NK-92 (cell line): ENCODE data around the gene RASSF6.
"Not testable (repeated sequence)": the region's sequence is repeated elsewhere in the genome, so short reads cannot be mapped to it uniquely, and the experiment has no call there.

ENCODE experiments used
- DNase-seq: peaks from one replicate; lab custom pipeline; 2025; ENCODE audit not compliant: unreplicated experiment; lab: John Stamatoyannopoulos, UW

RASSF6 gene, protein sequence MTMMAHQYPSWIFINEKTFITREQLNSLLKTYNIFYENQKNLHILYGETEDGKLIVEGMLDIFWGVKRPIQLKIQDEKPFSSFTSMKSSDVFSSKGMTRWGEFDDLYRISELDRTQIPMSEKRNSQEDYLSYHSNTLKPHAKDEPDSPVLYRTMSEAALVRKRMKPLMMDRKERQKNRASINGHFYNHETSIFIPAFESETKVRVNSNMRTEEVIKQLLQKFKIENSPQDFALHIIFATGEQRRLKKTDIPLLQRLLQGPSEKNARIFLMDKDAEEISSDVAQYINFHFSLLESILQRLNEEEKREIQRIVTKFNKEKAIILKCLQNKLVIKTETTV

DNA sequence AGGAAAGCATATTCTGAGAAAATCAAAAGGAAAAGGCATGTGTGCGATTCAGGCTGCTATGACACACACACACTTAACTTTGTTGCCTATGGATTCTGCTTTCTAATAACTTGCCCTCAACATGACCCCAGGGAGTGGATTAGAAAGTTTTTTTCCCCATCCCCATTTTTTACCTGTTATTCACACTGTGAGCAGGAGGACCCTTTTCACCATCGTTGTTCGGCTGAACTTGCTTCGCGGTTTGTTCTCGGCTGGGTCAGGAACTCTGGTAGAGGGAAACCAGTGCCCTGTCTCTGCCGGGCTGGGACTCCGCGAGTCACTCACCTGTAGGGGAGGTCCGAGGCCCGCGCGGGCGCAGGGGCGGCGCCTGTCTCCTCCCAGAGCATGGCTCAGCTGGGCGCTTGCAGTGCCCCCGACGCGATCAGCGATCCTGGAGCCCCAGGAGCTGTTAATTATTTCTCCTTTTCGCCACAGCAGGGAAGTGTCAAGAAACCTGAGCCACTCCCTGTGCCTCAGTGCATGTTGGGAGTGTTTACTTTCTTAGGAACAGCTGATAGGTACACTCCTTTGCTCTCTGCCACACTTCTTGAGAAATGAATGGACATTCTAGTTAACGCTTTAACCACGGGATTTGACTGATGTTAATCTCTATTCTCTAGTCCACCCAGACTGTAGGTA, at the start of gene RASSF6:
Gene RASSF6 (minus strand): TSS at position 322 of the 678 bp plus-strand sequence. CDS start 8,641 bp downstream, outside the sequence.
- no peak for DNase-seq

DNA sequence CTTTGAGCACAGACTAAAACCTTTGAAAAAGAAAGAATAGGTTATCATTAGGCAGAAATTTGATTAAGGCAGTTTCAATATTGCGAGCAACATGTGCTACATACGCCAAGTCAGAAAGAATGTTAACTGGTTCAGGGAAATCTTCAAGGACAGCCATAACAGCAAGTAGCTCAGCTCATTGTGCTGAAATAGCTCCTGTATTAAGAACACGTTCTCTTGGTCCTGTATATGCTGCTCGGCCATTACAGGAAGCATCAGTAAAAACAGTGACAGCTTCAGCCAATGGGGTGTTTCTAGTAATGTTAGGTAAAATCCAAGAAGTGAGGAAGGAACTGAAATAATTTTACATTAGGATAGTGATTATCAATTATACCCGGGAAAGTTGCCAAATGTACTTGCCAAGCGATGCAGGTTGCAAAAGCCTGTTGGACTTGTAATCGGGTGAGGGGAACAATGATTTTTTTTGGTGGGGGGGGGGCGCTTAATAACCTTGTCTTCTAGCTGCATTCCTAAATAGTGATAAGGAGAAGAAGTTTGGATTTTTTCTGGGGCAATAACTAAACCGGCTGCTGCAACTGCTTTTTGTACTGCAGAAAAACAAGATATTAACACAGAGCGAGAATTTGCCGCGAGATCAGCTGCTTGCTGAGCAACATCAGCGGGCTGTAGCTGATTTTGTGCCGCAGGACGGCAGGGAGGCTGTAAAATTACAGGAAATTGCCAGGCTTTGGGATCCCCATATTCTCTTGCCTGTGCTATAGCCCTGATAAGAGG, 49.4 kb upstream of the RASSF6 start:
- DNase-seq = no peak

DNA sequence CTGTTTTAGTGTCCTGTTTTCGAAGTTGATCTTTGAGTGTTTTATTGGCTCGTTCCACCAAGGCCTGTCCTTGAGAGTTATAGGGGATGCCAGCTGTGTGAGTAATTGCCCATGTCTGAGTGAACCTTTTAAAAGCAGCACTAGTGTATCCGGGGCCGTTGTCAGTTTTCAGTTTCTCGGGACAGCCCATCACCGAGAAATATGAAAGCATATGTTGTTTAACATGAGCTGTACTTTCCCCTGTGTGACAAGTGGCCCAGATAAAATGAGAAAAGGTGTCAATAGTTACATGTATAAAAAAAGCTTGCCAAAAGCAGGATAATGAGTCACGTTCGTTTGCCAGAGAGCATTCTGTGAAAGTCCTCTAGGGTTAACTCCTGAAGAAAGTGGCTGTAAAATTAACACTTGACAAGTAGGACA, 48.6 kb upstream of the RASSF6 start:
- DNase-seq = no peak

DNA sequence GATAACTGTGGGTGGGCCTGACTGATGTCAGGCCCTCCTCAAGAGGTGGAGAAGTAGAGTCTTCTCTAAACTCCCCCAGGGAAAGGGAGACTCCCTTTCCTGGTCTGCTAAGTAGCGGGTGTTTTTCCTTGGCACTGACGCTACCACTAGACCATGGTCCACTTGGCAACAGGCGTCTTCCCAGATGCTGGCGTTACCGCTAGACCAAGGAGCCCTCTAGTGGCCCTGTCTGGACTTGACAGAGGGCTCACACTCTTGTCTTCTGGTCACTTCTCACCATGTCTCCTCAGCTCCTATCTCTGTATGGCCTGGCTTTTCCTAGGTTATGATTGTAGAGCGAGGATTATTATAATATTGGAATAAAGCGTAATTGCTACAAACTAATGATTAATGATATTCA, 45.7 kb upstream of the RASSF6 start:
- DNase-seq = not testable (repeated sequence)

DNA sequence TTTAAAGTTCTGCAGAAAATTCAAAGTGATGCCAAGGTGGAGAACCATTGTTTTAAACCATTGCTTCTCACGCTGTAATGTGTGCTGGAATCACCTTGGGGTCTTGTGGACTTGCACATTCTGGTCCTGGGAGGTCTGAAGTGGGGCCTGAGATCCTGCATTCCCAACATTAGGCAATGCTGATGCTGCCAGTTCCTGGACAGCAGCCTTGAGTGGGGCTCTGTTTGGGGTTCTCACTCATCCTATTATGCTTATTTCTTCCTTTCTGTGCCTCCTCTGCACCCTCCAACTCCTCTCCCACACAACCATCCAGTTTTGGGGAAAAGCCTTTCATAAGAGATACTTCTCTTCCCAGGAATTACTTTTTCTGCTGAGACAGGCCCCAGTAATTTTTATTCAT, 44.2 kb upstream of the RASSF6 start:
- no peak for DNase-seq

DNA sequence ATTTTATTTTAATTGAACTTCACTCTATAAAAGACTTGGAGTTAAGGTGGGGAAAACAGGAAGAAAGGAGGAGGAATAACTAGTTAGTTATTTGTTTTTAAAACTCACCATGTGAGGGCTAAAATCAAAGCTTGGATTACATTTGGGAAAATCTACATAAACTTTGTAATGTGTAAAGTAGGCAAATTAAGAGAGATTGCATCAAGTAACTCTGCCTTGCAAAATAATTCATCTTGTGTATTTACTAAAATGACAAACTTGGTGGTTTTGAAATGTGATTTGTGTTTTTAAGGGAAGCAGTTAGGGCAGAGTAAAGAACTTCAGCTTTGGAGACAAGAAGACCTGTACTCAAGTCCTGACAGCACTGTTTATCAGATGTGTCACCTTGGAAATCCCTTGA, 43.3 kb upstream of the RASSF6 start:
- DNase-seq = no peak

DNA sequence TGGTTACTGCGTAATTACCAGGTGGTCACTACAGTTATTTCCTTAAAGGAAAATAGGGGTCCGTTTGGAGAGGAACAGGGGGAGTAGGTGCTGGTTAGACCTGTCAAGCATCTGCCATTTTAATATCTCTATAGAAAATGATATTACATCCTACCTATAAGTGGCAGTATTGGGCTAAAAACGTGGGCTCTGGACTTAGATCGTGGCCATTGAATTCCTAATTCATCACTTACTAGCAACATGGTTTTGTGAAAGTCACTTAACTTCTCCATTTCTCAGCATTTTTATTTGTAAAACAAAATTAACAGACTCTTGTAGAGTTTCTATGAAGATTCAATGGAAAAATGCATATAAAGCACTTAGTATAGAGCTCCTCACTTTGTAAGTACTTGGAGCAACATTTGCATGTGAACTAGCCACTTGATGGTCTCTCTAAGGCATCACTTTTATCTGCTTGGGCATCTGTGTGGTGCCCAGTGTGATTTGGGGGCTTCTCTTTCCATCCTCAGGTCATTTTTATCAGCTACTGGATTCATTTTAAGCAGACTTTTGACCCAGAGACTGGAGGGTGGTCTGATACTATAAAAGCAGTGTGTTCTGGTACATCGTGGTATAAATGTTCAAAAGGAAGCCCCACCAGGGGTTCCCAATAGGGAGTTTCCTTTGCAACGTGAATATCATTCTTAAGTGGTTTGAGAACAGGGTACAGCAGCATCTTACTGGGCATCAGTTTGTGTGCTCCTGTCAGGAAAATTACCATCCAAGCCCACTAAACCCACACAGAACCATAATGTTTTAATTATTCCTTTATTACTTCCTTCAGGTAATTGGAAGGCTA, 42.7 kb upstream of the RASSF6 start:
- no peak for DNase-seq

DNA sequence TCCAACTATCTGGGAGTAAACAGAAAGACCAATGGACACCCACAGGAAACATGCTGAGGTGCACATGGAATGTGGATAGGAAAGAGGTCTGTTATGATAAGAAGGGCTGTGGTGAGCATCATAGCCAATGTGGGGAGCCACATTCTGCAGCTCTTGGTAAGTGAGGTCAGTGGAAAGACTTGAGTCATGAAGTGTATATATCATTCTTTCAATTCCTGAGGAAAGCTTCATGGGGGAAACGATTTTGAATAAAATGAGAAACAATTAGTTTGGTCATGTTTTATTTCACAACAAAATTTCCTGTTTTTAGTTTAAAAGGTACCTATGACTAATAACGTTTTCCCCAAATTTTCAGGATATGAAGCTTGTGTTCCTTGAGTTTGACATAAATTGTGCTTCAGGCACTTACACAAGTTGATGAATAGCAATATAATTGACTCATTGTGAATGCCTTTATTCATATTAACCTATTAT, 41.4 kb upstream of the RASSF6 start:
- no peak for DNase-seq

DNA sequence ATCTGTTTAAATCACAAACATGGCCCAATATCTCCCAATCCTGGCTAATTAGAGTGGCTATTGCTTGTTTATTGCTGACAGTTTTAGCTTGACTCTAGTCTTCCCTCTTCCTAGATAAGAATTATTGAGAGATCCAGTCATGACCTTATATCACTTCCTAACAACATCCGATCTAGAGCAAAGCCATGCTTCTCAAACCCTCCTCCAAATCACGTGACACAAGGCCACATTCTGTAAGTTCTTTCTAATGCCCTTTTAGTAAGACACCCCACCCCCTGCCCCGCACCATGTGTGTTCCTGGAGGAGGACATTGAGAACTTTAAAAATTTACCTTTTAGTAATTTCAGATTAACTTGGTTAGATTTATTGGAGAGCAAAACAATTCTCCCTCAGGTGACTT, 40.6 kb upstream of the RASSF6 start:
- DNase-seq = no peak

DNA sequence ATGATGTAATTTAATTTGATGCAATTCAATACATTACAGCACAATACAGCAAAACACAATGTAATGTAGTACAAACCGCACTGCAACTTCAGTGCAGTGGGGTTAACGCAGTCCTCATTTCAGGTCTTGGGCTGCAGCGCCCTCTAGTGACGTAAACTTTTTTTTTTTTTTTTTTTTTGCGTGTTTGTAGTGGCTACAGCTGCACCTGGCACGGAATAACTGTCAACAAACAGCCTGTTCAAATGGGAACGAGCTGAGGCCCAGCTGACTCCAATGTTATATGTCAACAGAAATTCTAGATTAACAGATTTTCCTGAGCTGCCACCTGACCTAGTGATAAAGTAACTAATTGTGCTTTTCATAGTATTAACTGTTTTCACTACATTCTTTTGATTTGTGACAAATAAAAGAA, 33.5 kb upstream of the RASSF6 start:
- DNase-seq = no peak

DNA sequence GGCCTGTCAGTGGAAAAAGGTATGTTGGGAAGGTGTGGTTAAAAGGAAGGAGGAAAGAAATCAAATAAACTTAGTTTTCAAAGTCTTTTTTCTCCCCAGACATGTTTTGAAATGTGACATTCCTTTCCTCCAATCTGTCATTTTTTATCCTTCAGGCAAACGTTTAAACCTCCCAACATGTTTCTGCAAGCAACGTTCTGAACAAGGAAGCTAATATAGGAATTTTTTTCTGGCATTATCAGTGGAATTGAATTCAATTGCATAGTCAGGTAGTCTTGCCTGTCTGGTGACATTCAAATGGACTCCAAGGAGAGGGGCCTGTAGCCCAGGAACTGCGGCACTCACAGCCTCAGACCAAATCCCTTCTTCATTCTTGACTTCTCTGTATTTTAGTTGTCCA, 30.0 kb upstream of the RASSF6 start:
- DNase-seq = no peak

DNA sequence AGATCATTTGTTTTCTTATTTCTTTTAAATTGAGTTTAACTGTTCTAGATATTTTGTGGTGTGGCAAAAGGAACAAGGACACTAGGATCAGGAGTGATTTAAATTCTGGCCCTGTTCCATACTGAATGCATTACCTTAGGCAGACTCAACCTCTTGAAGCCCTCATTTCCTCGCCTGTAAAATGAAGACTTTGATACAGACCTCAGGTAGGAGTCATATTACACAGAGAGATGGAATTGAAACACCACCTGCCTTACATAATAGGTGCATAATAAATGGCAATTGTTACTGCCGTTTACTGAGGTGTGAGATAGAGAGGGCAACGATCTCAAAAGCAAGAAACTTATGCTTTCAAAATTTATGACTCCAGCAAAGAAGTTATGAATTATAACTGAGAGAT, 28.2 kb upstream of the RASSF6 start:
- no peak for DNase-seq

DNA sequence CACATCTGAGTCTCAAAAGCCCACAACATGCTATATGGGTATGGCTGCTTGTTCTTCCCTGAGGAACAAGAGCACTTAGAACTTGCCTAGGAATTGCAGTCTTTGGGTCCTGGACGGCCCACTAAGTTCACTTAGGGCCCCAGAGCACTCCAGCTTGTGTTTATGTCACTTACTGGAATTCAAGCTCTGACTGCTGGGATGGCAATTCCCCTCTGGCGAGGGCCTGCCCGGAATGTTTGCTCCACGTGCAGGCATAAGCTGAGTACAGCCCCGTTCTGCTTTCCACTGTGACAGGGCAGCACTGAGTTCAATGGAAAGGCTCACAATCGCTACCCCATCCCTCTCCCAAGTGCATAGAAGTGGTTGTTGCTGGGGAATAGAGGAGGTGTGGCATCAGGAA, 25.9 kb upstream of the RASSF6 start:
- no peak for DNase-seq

DNA sequence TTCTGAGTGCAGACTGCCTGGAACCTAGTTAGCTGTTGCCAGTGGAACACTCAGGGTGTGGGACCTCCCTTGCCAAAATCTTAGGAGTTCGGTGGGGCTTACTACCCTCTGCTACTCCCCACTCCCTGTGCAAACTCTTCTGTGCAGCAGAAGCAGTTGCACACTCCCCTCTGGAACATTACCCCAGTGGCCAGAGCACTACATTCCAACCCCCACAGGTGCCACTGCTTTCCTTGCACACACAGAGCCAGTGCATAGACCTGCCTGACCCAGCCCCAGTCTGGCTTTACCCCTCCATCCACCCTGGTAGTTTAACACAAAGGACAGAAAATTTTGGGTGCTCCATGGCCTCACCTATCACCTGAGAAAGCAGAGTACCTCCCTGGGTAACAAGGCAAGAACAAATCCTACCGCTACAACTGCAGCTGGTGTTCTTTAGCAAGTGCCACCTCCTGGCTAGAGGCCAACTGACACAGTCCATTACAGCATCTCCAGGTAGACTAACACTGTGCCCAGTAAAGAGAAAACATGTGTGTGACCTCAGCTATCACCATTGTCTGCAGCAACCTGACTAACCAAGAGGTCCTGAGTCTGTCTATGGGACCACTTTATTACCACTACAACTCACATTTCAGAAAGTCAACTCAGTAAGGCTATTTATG, 11.5 kb upstream of the RASSF6 start:
- DNase-seq = no peak

DNA sequence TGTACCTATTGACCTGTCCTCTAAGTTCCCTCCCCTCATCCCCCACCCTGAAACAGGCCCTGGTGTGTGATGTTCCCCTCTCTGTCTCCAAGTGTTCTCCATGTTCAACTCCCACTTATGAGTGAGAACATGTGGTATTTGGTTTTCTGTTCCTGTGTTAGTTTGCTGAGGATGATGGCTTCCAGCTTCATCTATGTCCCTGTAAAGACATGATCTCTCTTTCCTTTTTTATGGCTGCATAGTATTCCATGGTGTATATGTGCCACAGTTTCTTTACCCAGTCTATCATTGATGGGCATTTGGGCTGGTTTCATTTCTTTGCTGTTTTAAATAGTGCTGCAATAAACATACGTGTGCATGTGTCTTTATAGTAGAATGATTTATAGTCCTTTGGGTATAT, 8.6 kb upstream of the RASSF6 start:
- DNase-seq = not testable (repeated sequence)

DNA sequence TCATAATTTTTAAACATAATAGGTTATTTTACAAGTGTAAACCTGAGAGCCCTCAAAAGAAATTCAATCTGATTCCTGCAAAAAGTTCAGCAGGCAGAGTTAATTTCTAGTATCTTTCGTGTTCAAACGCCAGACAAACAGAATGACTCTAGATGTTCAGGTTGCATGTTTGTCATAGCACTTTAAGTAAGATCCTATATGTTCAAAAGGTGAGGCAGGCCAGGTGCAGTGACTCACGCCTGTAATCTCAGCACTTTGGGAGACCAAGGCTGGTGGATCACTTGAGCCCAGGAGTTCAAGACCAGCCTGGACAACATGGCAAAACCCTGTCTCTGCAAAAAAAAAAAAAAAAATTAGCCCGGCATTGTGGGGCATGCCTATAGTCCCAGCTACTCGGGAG, 1.1 kb upstream of the RASSF6 start:
- no peak for DNase-seq

DNA sequence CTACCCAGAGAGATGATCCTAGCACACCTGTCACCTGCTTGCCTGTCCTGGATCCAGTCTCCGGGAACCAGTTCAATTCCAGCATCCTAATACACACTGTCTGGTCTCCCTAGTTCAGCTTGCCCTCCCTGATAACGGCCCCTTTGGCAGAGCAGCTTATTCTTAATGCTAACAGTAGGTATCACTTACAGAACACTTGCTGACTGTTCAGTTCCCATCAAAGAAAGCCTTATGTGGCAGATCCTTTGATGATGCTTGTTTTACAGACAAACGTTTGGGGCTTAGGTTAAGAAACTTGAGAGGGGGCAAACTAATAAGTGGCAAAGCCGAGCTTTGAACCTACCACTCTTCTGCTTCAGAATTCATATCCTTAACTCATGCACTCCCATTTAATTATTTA, 890 bp downstream of the RASSF6 start:
- DNase-seq = no peak

DNA sequence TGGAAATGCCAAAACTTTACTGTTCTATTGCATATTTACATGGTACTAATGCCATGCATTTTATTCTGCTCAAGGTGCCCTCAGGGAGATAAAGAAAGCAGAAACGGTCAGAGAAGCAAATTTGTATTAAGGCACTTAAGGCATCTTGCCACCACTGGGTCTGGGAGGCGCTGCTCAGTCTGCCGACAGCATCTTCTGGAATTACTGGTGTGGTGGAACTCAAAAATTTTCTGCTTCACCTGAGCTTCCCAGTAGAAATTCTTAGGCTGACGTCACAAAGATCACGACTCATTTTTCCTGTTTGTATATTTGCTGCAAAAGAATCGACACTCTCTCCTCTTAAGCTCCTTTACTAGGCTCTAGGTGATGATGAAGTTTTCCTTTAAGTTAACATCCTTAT, 3.0 kb downstream of the RASSF6 start:
- DNase-seq = no peak

DNA sequence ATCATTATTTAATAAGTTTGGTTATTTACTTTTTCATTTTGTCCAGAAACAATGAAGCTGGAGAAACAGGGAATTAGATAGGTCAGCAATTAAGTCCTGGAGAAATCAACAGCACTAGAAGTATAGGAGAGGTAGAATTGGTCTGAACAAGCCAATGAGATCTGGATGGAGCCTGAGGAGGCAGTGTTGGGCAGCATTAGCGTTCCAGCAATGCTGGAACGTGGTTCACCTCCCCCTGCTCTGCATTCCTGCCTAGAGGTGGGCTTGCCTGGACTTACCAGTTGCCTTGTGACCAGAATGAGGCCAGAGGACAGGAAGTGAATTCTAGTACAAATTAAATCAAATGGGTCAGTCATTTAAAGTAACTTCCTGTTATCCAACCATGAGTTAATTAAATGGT, 4.6 kb downstream of the RASSF6 start:
- DNase-seq = no peak

DNA sequence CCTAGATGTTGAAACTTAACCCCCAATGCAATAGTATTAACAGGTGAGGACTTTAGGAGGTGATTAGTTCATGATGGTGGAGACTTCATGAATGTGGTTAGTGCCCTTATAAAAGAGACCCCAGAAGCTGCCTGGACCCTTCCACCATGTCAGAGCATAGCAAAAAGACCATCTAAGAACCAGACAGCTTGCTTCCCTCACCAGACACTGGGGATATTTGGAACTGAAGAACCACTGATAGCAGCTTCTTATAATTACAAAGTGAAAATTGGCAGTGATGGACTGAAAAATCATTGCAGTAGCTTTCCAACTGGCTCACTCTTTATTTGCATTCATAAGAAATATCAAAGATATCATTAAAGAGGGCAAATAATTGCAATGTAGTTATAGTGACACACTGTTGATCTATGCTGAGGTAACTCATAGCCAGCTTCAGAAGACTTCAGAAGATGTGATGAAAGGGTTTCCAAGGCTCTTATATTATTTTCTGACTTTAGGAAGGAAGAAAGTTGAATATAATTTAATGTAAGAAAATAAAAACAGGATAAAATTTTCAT, 5.8 kb downstream of the RASSF6 start:
- DNase-seq = no peak
